A673 (cell line): ENCODE results near the gene CHD8. TPM values are rescaled to one million over a fixed set of nuclear protein-coding genes. Genes with fewer than 3 reads are reported as not detected.

Experiments
- BruUV-seq: library from RNA; stranded (reverse); fragments of 400-500 nt; replicated peaks from 2 replicates; lab custom pipeline; 2021; lab: Mats Ljungman, UMichigan
- CTCF ChIA-PET: fragments of 300-600 bp; sonication (Branson Sonifier 250); formaldehyde crosslinking; loops from one replicate; lab custom pipeline; 2022; ENCODE audit warnings: antibody characterized with exemption; lab: Charles Lee
- POLR2A ChIA-PET: fragments of 300-600 bp; sonication (Branson Sonifier 250); formaldehyde crosslinking; loops from one replicate; lab custom pipeline; 2022; ENCODE audit warnings: antibody characterized with exemption; ENCODE audit not compliant: low non-redundant PET; lab: Charles Lee
- DNase-seq: peaks from one replicate; pipeline ENCODE4 v3.0.0-alpha.2; 2015; ENCODE audit warnings: low spot score
- H3K27ac ChIP-seq: fragments of 200-600 bp; sonication (generic); 2 replicates; pipeline ENCODE4 v1.5.1; 2016; ENCODE audit warnings: mixed run types, low read depth, mild to moderate bottlenecking, mixed read lengths, antibody characterized with exemption, low read length; ENCODE audit not compliant: poor library complexity, severe bottlenecking
- H3K27me3 ChIP-seq: fragments of 200-600 bp; sonication (generic); replicated peaks from 2 replicates; pipeline ENCODE4 v1.6.1; 2017; ENCODE audit warnings: mixed run types, low read depth, mild to moderate bottlenecking, mixed read lengths, antibody characterized with exemption, low read length; ENCODE audit not compliant: insufficient read depth, poor library complexity
- H3K36me3 ChIP-seq: fragments of 200-600 bp; sonication (generic); 2 replicates; pipeline ENCODE4 v1.6.1; 2016; ENCODE audit warnings: mixed run types, mild to moderate bottlenecking, mixed read lengths, antibody characterized with exemption, low read length; ENCODE audit not compliant: insufficient read depth, poor library complexity, severe bottlenecking
- H3K4me1 ChIP-seq: fragments of 200-600 bp; sonication (generic); 2 replicates; pipeline ENCODE4 v1.6.1; 2017; ENCODE audit warnings: mixed run types, mild to moderate bottlenecking, mixed read lengths, antibody characterized with exemption, low read length; ENCODE audit not compliant: insufficient read depth, poor library complexity, severe bottlenecking
- H3K4me3 ChIP-seq: fragments of 200-600 bp; sonication (generic); 2 replicates; pipeline ENCODE4 v1.5.1; 2016; ENCODE audit warnings: low read depth, mixed run types, mild to moderate bottlenecking, mixed read lengths, low read length; ENCODE audit not compliant: poor library complexity, severe bottlenecking
- H3K9me3 ChIP-seq: fragments of 200-600 bp; sonication (generic); 2 replicates; pipeline ENCODE4 v1.6.1; 2016; ENCODE audit warnings: mixed run types, low read depth, mild to moderate bottlenecking, mixed read lengths, antibody characterized with exemption, low read length; ENCODE audit not compliant: poor library complexity, severe bottlenecking
- CTCF ChIP-seq: fragments of 300-800, 200-600 bp; sonication (generic); conservative IDR thresholded peaks from 2 replicates; pipeline ENCODE4 v1.5.1; 2017; ENCODE audit warnings: low read depth, mild to moderate bottlenecking, antibody characterized with exemption, low read length, moderate library complexity, mixed read lengths
- EZH2 ChIP-seq: fragments of 200-600 bp; sonication (generic); IDR thresholded peaks from 2 replicates; pipeline ENCODE4 v1.6.1; 2017; ENCODE audit warnings: borderline replicate concordance, low read depth, mild to moderate bottlenecking, mixed read lengths, antibody characterized with exemption, low read length; ENCODE audit not compliant: poor library complexity, severe bottlenecking
- intact Hi-C: fragments of 100-400 bp; cut with micrococcal nuclease; formaldehyde crosslinking; loops from one replicate; pipeline ENCODE4 v1.10.0; 2022; ENCODE audit not compliant: unreplicated experiment
- total RNA-seq: library from RNA; stranded (reverse); gene quantifications from 2 replicates; pipeline ENCODE4 v1.2.3, GENCODE V29; 2021

Gene CHD8
- total RNA-seq, 1 experiment from 2014 or later: 128 TPM

- intact Hi-C loops: no loop called here
- CTCF ChIA-PET: no interaction called here
Measured at GRCh38 chr14:21494902-21495762, 39.2 kb upstream of the CHD8 start.

GRCh38 chr14:21486640-21487087 is 30.7 kb upstream of the CHD8 start:
- TF ChIP-seq CTCF (no peak), EZH2 (no peak)
- DNase-seq: no peak
- H3K36me3 ChIP-seq: peaks cover 42% of the 10 kb centered on the region
- no peaks in the 10 kb centered on the region for H3K9me3 ChIP-seq
- intact Hi-C loops: no loop called here
- ChIA-PET POLR2A (interaction anchor here (0.6 kb wide), 1 partner anchor 35 kb away, joined by 3 read pairs; no protein-coding TSS in a partner anchor), CTCF (no interaction called here)
- H3K27me3 ChIP-seq: no peaks in the 10 kb centered on the region
- no peaks in the 10 kb centered on the region for H3K4me1 ChIP-seq
- no peak overlapping the region for H3K4me3 ChIP-seq
- no peak overlapping the region for H3K27ac ChIP-seq
- BruUV-seq: no TSS peak

More at GRCh38 chr14:21494902-21495762, 39.2 kb upstream of the CHD8 start:
- no TSS peak for BruUV-seq
- no peaks in the 10 kb centered on the region for H3K4me1 ChIP-seq
- H3K9me3 ChIP-seq: no peaks in the 10 kb centered on the region
- POLR2A ChIA-PET: interaction anchor here (0.6 kb wide), 1 partner anchor 50 kb away, joined by 3 read pairs; no protein-coding TSS in a partner anchor
- DNase-seq: no peak
- TF ChIP-seq CTCF (no peak), EZH2 (no peak)
- peaks cover 88% of the 10 kb centered on the region for H3K36me3 ChIP-seq
- H3K4me3 ChIP-seq: no peak overlapping the region
- no peaks in the 10 kb centered on the region for H3K27me3 ChIP-seq
- H3K27ac ChIP-seq: peak overlapping the region; percentile 50

GRCh38 chr14:21476925-21477681 is 21.2 kb upstream of the CHD8 start, which contains the start of the genes RAB2B and TOX4:
TSS of gene RAB2B (minus strand) at chr14:21476959. CDS start at chr14:21476872, 87 bp downstream.
TSS of gene TOX4 (plus strand) at chr14:21477195. CDS start at chr14:21477279, 84 bp downstream.
- Histone ChIP-seq H3K4me3 (peak within 1 kb of the TSS; percentile 78), H3K27ac (peak within 1 kb of the TSS; percentile 79), H3K9me3 (no peaks in the 10 kb centered on the region), H3K4me1 (peaks cover 11% of the 10 kb centered on the region), H3K36me3 (no peaks in the 10 kb centered on the region), H3K27me3 (no peaks in the 10 kb centered on the region)
- ChIA-PET POLR2A (interaction anchor here (0.6 to 0.7 kb wide), 2 partner anchors 21 to 23 kb away, joined by 3 read pairs; partner anchors contain the start of gene CHD8), CTCF (interaction anchor here (0.5 to 1.8 kb wide), 4 partner anchors 8 to 64 kb away, joined by 3 to 5 read pairs (median 4); partner anchors contain the start of gene CHD8)
- peak; percentile 99 for DNase-seq
- TF ChIP-seq EZH2 (no peak), CTCF (peak; percentile 99)
- intact Hi-C loops: no loop called here
- no TSS peak for BruUV-seq
